Endodermal cell (in vitro differentiated cells): ENCODE data around the gene LAPTM5. TPM values are rescaled to one million over a fixed set of nuclear protein-coding genes. Genes with fewer than 3 reads are reported as not detected.

Experiments used
- DNase-seq: peaks from one replicate; pipeline ENCODE4 v3.0.0-alpha.2; 2017
- H3K27ac ChIP-seq: 2 replicates; pipeline ENCODE4 v1.5.1; 2013; ENCODE audit warnings: mild to moderate bottlenecking, low read depth, low read length, moderate library complexity
- H3K27me3 ChIP-seq: 2 replicates; pipeline ENCODE4 v1.6.1; 2013; ENCODE audit warnings: mild to moderate bottlenecking, low read length, moderate library complexity; ENCODE audit not compliant: insufficient read depth, control insufficient read depth, poor library complexity, severe bottlenecking
- H3K36me3 ChIP-seq: 2 replicates; pipeline ENCODE4 v1.7.0; 2013; ENCODE audit warnings: mild to moderate bottlenecking, low read length, moderate library complexity; ENCODE audit not compliant: control insufficient read depth, insufficient read depth
- H3K4me1 ChIP-seq: one replicate; pipeline ENCODE4 v1.7.0; 2013; ENCODE audit warnings: low read length; ENCODE audit not compliant: control insufficient read depth, insufficient read depth
- H3K4me3 ChIP-seq: 2 replicates; pipeline ENCODE4 v1.5.1; 2013; ENCODE audit warnings: mild to moderate bottlenecking, low read length, moderate library complexity
- H3K9ac ChIP-seq: 2 replicates; pipeline ENCODE4 v1.6.1; 2013; ENCODE audit warnings: mild to moderate bottlenecking, low read length, moderate library complexity; ENCODE audit not compliant: poor library complexity, severe bottlenecking; ENCODE audit errors: extremely low read depth
- H3K9me3 ChIP-seq: 2 replicates; pipeline ENCODE4 v1.6.1; 2013; ENCODE audit warnings: mild to moderate bottlenecking, low read length, moderate library complexity; ENCODE audit not compliant: control insufficient read depth
- H3K27ac Mint-ChIP-seq: 2 replicates; pipeline ENCODE4 v1.8.0; 2020; ENCODE audit warnings: mixed read lengths
- H3K27me3 Mint-ChIP-seq: 2 replicates; pipeline ENCODE4 v1.8.0; 2021; ENCODE audit warnings: mild to moderate bottlenecking, mixed read lengths; ENCODE audit not compliant: insufficient read depth
- H3K36me3 Mint-ChIP-seq: 2 replicates; pipeline ENCODE4 v1.8.0; 2020; ENCODE audit warnings: low read depth, mixed read lengths
- H3K4me1 Mint-ChIP-seq: 2 replicates; pipeline ENCODE4 v1.8.0; 2020; ENCODE audit warnings: mixed read lengths
- H3K4me3 Mint-ChIP-seq: 2 replicates; pipeline ENCODE4 v1.8.0; 2020; ENCODE audit warnings: mild to moderate bottlenecking, moderate library complexity, mixed read lengths
- H3K9me3 Mint-ChIP-seq: 2 replicates; pipeline ENCODE4 v1.8.0; 2020; ENCODE audit warnings: mild to moderate bottlenecking, mixed read lengths
- WGBS, 2 experiments: methylation state at CpG; one replicate each; pipeline versions ENCODE4 v1.1.5 to v1.1.7; 2013; ENCODE audit warnings: missing lambda C conversion rate in 2 of 2, mixed read lengths in 1 of 2; ENCODE audit not compliant: insufficient coverage in 1 of 2, insufficient read length in 1 of 2; 5-methylcytosine and 5-hydroxymethylcytosine counted together
- total RNA-seq, 2 donors: library from RNA; stranded (reverse); fragmentation: NEBNext Ultra II Directional in 1 of 2; extraction: Animal tissue kit (Norgen Biotek cat#: 25700) in 1 of 2; gene quantifications; 2 replicates in 1 of 2; 3 replicates in 1 of 2; pipeline ENCODE4 v1.2.1, GENCODE V29; 2021
- TF ChIP-seq, protein P1 (sequence below): fragments of 200-600 bp; sonication (generic); conservative IDR thresholded peaks from 2 replicates; pipeline ENCODE4 v1.5.0; 2021; ENCODE audit warnings: antibody characterized with exemption, mild to moderate bottlenecking

Gene LAPTM5
- total RNA-seq, 2 donors from 2014 or later = not detected

DNA sequence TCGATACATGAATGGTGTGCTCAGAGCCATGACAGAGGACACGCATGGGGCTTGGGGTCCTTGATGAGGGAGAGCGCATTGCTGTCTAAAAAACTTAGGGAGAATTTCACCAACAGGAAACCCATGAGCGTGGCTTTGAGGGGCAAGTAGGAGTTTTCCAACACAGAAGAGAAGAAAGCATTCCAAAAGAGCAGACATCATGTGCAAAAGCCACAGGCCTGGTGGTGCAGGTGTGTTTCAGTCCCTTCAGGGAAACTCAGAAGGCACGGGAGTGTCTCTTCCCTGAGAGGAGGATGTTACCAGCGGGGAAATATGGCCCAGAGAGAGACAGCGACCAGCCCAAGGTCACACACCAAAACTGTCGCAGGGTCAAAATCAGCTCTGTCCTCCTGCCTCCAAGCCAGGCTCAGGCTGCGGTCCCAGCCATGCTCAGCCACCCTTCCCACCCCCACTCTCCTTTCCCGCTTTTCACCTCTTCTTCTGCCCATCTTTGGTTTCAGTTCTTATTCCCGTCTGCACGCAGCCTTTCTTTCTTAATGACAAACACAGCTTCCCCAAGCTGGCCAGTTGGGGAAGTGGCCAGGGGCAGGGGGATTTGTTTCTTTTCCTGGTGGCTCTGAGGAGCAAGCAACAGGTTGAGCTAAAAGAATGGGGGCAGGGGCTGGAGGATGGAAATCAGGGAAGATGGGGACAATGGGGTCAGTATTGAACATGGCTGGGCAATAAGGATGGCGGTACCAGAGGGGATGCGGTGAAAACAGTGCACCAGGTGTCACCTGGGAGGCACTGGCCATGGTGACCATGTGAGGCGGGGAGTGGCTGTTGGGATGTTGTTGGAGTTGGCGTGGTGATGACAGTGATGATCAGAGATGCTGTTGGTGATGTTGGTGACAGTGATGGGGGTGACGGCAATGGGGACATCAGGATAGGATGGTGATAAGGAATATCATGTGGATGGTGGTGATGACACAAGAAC is 10.3 kb downstream of the LAPTM5 start:
- WGBS, 2 experiments = 94 to 95% methylated on average over 16 to 17 of the region's 17 CpGs
- no peak overlapping the region for H3K4me3 ChIP-seq
- H3K27me3 ChIP-seq = no peaks in the 10 kb centered on the region
- TF ChIP-seq, protein P1, sequence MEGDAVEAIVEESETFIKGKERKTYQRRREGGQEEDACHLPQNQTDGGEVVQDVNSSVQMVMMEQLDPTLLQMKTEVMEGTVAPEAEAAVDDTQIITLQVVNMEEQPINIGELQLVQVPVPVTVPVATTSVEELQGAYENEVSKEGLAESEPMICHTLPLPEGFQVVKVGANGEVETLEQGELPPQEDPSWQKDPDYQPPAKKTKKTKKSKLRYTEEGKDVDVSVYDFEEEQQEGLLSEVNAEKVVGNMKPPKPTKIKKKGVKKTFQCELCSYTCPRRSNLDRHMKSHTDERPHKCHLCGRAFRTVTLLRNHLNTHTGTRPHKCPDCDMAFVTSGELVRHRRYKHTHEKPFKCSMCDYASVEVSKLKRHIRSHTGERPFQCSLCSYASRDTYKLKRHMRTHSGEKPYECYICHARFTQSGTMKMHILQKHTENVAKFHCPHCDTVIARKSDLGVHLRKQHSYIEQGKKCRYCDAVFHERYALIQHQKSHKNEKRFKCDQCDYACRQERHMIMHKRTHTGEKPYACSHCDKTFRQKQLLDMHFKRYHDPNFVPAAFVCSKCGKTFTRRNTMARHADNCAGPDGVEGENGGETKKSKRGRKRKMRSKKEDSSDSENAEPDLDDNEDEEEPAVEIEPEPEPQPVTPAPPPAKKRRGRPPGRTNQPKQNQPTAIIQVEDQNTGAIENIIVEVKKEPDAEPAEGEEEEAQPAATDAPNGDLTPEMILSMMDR = no peak
- Mint-ChIP-seq H3K36me3 (no peaks in the 10 kb centered on the region), H3K4me3 (no peak overlapping the region), H3K27me3 (no peaks in the 10 kb centered on the region), H3K4me1 (peaks cover 22% of the 10 kb centered on the region), H3K9me3 (no peaks in the 10 kb centered on the region), H3K27ac (no peak overlapping the region)
- H3K36me3 ChIP-seq = no peaks in the 10 kb centered on the region
- no peak overlapping the region for H3K27ac ChIP-seq
- no peaks in the 10 kb centered on the region for H3K9me3 ChIP-seq
- H3K4me1 ChIP-seq = peaks cover 5% of the 10 kb centered on the region
- H3K9ac ChIP-seq = no peak overlapping the region
- DNase-seq = no peak

DNA sequence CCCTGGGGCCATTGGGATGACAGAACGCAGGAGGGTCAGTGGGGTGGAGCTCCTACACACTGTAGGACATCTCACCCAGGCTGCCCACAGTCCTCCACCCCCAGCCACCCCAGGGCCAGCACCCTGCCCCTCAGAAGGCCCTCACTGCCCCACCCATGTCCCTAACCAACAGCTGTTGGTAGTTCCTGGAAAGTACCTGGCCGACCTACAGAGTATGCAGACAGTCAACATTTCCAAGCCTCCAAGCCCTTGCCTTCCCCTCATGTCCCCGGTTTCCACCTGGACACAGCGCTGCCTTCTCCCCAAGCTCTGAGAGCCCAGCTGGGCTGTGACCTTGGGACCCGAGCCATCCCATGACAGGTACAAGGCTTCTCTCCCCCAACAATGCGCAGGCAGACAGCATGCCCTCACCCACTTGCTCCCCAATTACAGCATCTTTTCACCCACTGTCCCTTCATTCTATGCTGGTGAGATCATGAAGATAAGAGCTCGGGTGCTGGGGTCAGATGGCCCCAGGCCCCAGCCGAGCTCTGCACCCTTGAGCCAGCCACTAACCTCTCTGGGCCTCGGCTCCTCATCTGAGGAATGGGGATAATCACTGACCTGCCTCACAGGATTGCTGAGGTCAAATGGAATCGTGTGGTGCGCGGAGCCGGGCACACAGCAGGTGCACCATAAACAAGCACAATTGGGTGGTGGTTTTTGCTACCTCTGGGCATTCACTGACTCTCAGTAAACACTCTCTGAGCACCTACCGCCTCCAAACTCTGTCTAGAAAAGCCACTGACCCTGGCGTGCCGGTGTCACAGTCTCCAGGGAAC is 11.2 kb downstream of the LAPTM5 start:
- H3K36me3 ChIP-seq = no peaks in the 10 kb centered on the region
- no peaks in the 10 kb centered on the region for H3K27me3 Mint-ChIP-seq
- TF ChIP-seq, protein P1 = no peak
- no peaks in the 10 kb centered on the region for H3K9me3 ChIP-seq
- 89 to 94% methylated on average over 10 to 16 of the region's 16 CpGs for WGBS, 2 experiments
- H3K36me3 Mint-ChIP-seq = no peaks in the 10 kb centered on the region
- H3K27ac ChIP-seq = no peak overlapping the region
- no peaks in the 10 kb centered on the region for H3K9me3 Mint-ChIP-seq
- H3K4me3 Mint-ChIP-seq = no peak overlapping the region
- DNase-seq = no peak
- H3K27ac Mint-ChIP-seq = no peak overlapping the region
- peaks cover 5% of the 10 kb centered on the region for H3K4me1 ChIP-seq
- H3K4me3 ChIP-seq = no peak overlapping the region
- H3K27me3 ChIP-seq = no peaks in the 10 kb centered on the region
- H3K9ac ChIP-seq = no peak overlapping the region
- peaks cover 23% of the 10 kb centered on the region for H3K4me1 Mint-ChIP-seq

DNA sequence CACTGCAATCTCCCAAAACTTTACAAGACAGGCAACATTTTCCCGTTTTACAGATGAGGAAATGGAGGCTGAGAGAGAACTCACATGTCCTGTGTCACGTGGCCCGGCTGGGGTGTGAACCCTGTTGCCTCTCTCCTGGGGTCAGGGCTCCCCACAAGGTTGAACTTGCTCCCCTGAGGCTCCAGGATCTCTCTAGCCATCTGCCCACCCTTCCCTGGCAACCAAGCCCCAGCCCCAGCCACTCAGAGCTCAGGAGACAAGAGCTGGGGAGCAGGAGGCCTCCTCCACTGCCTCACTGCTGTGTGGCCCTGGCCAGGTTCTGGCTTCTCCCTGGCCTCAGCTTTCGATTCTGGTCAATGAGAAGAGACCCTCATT is 11.8 kb downstream of the LAPTM5 start:
- H3K27me3 ChIP-seq = no peaks in the 10 kb centered on the region
- 83 to 90% methylated on average over 3 to 4 of the region's 4 CpGs for whole genome bisulfite sequencing, 2 experiments
- DNase-seq = no peak
- H3K9ac ChIP-seq = no peak overlapping the region
- Mint-ChIP-seq H3K36me3 (no peaks in the 10 kb centered on the region), H3K27ac (peak overlapping the region; percentile 58), H3K9me3 (no peaks in the 10 kb centered on the region), H3K4me1 (peaks cover 29% of the 10 kb centered on the region), H3K4me3 (no peak overlapping the region), H3K27me3 (no peaks in the 10 kb centered on the region)
- TF ChIP-seq, protein P1 = no peak
- H3K27ac ChIP-seq = no peak overlapping the region
- H3K36me3 ChIP-seq = no peaks in the 10 kb centered on the region
- H3K4me3 ChIP-seq = no peak overlapping the region
- no peaks in the 10 kb centered on the region for H3K9me3 ChIP-seq
- H3K4me1 ChIP-seq = peaks cover 5% of the 10 kb centered on the region
